GM21528 (cell line): ENCODE measurements around the gene N4BP2L2.
A peak's percentile ranks its signal among the peaks of the same experiment; 100 is the strongest.

Experiments
- ATAC-seq: cut with Tn5 transposase; IDR thresholded peaks from one replicate; pipeline ENCODE4 v1.9.1; 2021; ENCODE audit warnings: mild to moderate bottlenecking, moderate library complexity; ENCODE audit not compliant: unreplicated experiment, low FRiP score

Gene N4BP2L2

GRCh38 chr13:32535115-32535514, 3.5 kb downstream of the N4BP2L2 start:
- ATAC-seq, result no peak

- ATAC-seq, result peak; percentile 69
Observed at GRCh38 chr13:32530841-32531253, 7.7 kb downstream of the N4BP2L2 start.

- ATAC-seq, result no peak
Observed at GRCh38 chr13:32528358-32528757, 10.2 kb downstream of the N4BP2L2 start.

GRCh38 chr13:32527151-32527550, 11.4 kb downstream of the N4BP2L2 start:
- ATAC-seq, result no peak

- ATAC-seq, result no peak
Observed at GRCh38 chr13:32525766-32526165, 12.8 kb downstream of the N4BP2L2 start.

GRCh38 chr13:32515246-32515645, 23.3 kb downstream of the N4BP2L2 start:
- no peak for ATAC-seq

- no peak for ATAC-seq
Observed at GRCh38 chr13:32511482-32511881, 27.1 kb downstream of the N4BP2L2 start.

- no peak for ATAC-seq
Observed at GRCh38 chr13:32504876-32505275, 33.7 kb downstream of the N4BP2L2 start.

- ATAC-seq, result no peak
Observed at GRCh38 chr13:32504263-32504662, 34.3 kb downstream of the N4BP2L2 start.

- no peak for ATAC-seq
Observed at GRCh38 chr13:32503727-32504126, 34.9 kb downstream of the N4BP2L2 start.

GRCh38 chr13:32501064-32501463, 37.5 kb downstream of the N4BP2L2 start:
- ATAC-seq, result no peak

- no peak for ATAC-seq
Observed at GRCh38 chr13:32499538-32500210, 38.9 kb downstream of the N4BP2L2 start.

- ATAC-seq, result no peak
Observed at GRCh38 chr13:32497589-32497988, 41.0 kb downstream of the N4BP2L2 start.

- ATAC-seq, result no peak
Observed at GRCh38 chr13:32496599-32497160, 41.9 kb downstream of the N4BP2L2 start.

- ATAC-seq, result no peak
Observed at GRCh38 chr13:32495841-32496240, 42.8 kb downstream of the N4BP2L2 start.

- ATAC-seq, result no peak
Observed at GRCh38 chr13:32495429-32495828, 43.2 kb downstream of the N4BP2L2 start.

GRCh38 chr13:32491028-32491427, 47.6 kb downstream of the N4BP2L2 start:
- no peak for ATAC-seq

GRCh38 chr13:32476892-32477291, 61.7 kb downstream of the N4BP2L2 start:
- ATAC-seq, result no peak

GRCh38 chr13:32476021-32476731, 62.4 kb downstream of the N4BP2L2 start:
- no peak for ATAC-seq

GRCh38 chr13:32474999-32475792, 63.4 kb downstream of the N4BP2L2 start:
- no peak for ATAC-seq

GRCh38 chr13:32473650-32474049, 64.9 kb downstream of the N4BP2L2 start:
- no peak for ATAC-seq
